GM08714 (cell line): ENCODE measurements around the gene MMD.
A peak's percentile ranks its signal among the peaks of the same experiment; 100 is the strongest.
"Not testable (repeated sequence)": the region's sequence is repeated elsewhere in the genome, so short reads cannot be mapped to it uniquely, and the experiment has no call there.

ENCODE experiments used
- H3K4me3 ChIP-seq: fragments of 200-500 bp; sonication (Bioruptor generic); 2 replicates; pipeline ENCODE4 v1.5.1; 2014; ENCODE audit warnings: mild to moderate bottlenecking, low read length, inconsistent platforms
- ZNF274 ChIP-seq: IDR thresholded peaks from 2 replicates; pipeline ENCODE4 v1.6.1; 2012; ENCODE audit warnings: mild to moderate bottlenecking, low read depth, low read length

The MMD gene

GRCh38 chr17:55420067-55420775 is 1.4 kb downstream of the MMD start:
- peak overlapping the region; percentile 94 for H3K4me3 ChIP-seq
- TF ChIP-seq ZNF274: no peak

GRCh38 chr17:55418369-55419268 is 3.0 kb downstream of the MMD start:
- peak overlapping the region; percentile 30 for H3K4me3 ChIP-seq
- no peak for TF ChIP-seq ZNF274

- no peak for TF ChIP-seq ZNF274
- no peak overlapping the region; the same call in 1 of the 2 replicates for H3K4me3 ChIP-seq
Observed at GRCh38 chr17:55417411-55418268, 4.0 kb downstream of the MMD start.

GRCh38 chr17:55416470-55417052 is 5.1 kb downstream of the MMD start:
- H3K4me3 ChIP-seq: no peak overlapping the region; the same call in 1 of the 2 replicates
- TF ChIP-seq ZNF274: no peak

GRCh38 chr17:55416000-55416399 is 5.6 kb downstream of the MMD start:
- no peak for TF ChIP-seq ZNF274
- no peak overlapping the region for H3K4me3 ChIP-seq

- no peak for TF ChIP-seq ZNF274
- H3K4me3 ChIP-seq: no peak overlapping the region
Observed at GRCh38 chr17:55414983-55415382, 6.7 kb downstream of the MMD start.

GRCh38 chr17:55413825-55414489 is 7.7 kb downstream of the MMD start:
- no peak for TF ChIP-seq ZNF274
- H3K4me3 ChIP-seq: no peak overlapping the region

- no peak for TF ChIP-seq ZNF274
- H3K4me3 ChIP-seq: no peak overlapping the region
Observed at GRCh38 chr17:55411463-55411855, 10.2 kb downstream of the MMD start.

- no peak overlapping the region for H3K4me3 ChIP-seq
- TF ChIP-seq ZNF274: no peak
Observed at GRCh38 chr17:55410722-55411462, 10.7 kb downstream of the MMD start.

GRCh38 chr17:55409030-55409800 is 12.4 kb downstream of the MMD start:
- H3K4me3 ChIP-seq: no peak overlapping the region
- no peak for TF ChIP-seq ZNF274

GRCh38 chr17:55407641-55408566 is 13.7 kb downstream of the MMD start:
- no peak for TF ChIP-seq ZNF274
- H3K4me3 ChIP-seq: no peak overlapping the region

- no peak overlapping the region for H3K4me3 ChIP-seq
- no peak for TF ChIP-seq ZNF274
Observed at GRCh38 chr17:55405600-55405999, 16.0 kb downstream of the MMD start.

- not testable (repeated sequence) for H3K4me3 ChIP-seq
Observed at GRCh38 chr17:55404197-55404596, 17.4 kb downstream of the MMD start.
